Measurements from ENCODE around the gene SEC14L2. TPM values are rescaled to one million over a fixed set of nuclear protein-coding genes. Genes with fewer than 3 reads are reported as not detected.

SEC14L2 gene
- total and polyA plus RNA-seq, 2 of the 4 experiments (the other 2 are of a cell fraction): 38.7 to 54.8 TPM

- Histone ChIP-seq H2BK15ac (ENCODE audit: low read depth, low read length) (no peak within 1 kb of the TSS; the same call in 2 of the 3 replicates), H3K4me1 (ENCODE audit: control insufficient read depth, insufficient read depth, low read length) (peaks cover 12% of the 10 kb centered on the region), H4K91ac (ENCODE audit: insufficient read depth, low read depth, low read length) (peak within 1 kb of the TSS; percentile 82; the same call in 1 of the 2 replicates), H3K27me3 (ENCODE audit: control insufficient read depth, insufficient read depth, low read length) (no peaks in the 10 kb centered on the region), H4K20me1 (ENCODE audit: insufficient read depth, low read length) (peaks cover 39% of the 10 kb centered on the region), H4K5ac (ENCODE audit: low read depth, low read length) (peak within 1 kb of the TSS; percentile 88), H3K9me3 (ENCODE audit: control insufficient read depth, insufficient read depth, low read length) (no peaks in the 10 kb centered on the region), H3K79me1 (ENCODE audit: low read depth in 1 of 2, low read length in 2 of 2) (peaks cover 26 to 46% of the 10 kb centered on the region in 2 experiments), H2AK5ac (ENCODE audit: low read depth, low read length) (peak within 1 kb of the TSS; percentile 79), H3K56ac (ENCODE audit: extremely low read depth, insufficient read depth, low read length) (peak within 1 kb of the TSS; percentile 63), H3K27ac (ENCODE audit: insufficient read depth, low read length) (peak within 1 kb of the TSS; percentile 98), H3K23ac (ENCODE audit: low read depth, low read length) (peak within 1 kb of the TSS; percentile 88), H3K14ac (replicated peaks; ENCODE audit: low read depth, low read length) (peak within 1 kb of the TSS; percentile 84), H3K36me3 (ENCODE audit: control insufficient read depth, insufficient read depth, low read length) (peaks cover 15% of the 10 kb centered on the region), H3K4me2 (ENCODE audit: low read depth, low read length) (peak within 1 kb of the TSS; percentile 100), H4K8ac (ENCODE audit: low read depth in 2 of 2, low read length in 2 of 2) (peak within 1 kb of the TSS; percentile 62 to 97; a peak in 3 of 4 replicates), H2BK120ac (ENCODE audit: low read depth, low read length) (peak within 1 kb of the TSS; percentile 78), H3K9me1 (ENCODE audit: insufficient read depth, low read length) (peaks cover 15% of the 10 kb centered on the region), H2AK9ac (replicated peaks; ENCODE audit: low read depth, low read length, poor library complexity) (peak within 1 kb of the TSS; percentile 97), H3K4me3 (ENCODE audit: insufficient read depth, low read depth, low read length) (peak within 1 kb of the TSS; percentile 98), H3K18ac (ENCODE audit: low read depth, low read length) (peak within 1 kb of the TSS; percentile 73), H2AFZ (replicated peaks; ENCODE audit: low read length, poor library complexity) (peak within 1 kb of the TSS; percentile 99), H3K4ac (ENCODE audit: low read depth, low read length) (peak within 1 kb of the TSS; percentile 95), H3K9ac (ENCODE audit: low read depth, low read length) (peak within 1 kb of the TSS; percentile 95), H2BK5ac (ENCODE audit: low read depth, low read length, poor library complexity, severe bottlenecking) (peak within 1 kb of the TSS; percentile 97), H2BK20ac (ENCODE audit: low read depth, low read length) (no peak within 1 kb of the TSS)
- DNase-seq (peak; percentile 91), ATAC-seq (ENCODE audit: low read depth) (peak; percentile 97)
- intact Hi-C loops (cut with micrococcal nuclease) (loop anchor here (2.0 kb wide), 1 partner anchor 68 kb away; the partner anchor contains the start of gene CASTOR1), in situ Hi-C loops (cut with MboI; ENCODE audit: low sequenced_read_pairs) (no loop called here), dilution Hi-C loops (cut with HindIII; ENCODE audit: low sequenced_read_pairs, unreplicated experiment) (no loop called here)
- BruUV-seq (replicated peaks): no TSS peak
- CTCF ChIA-PET: interaction anchor here (0.6 kb wide), 1 partner anchor 64 kb away, joined by 3 read pairs; no protein-coding TSS in a partner anchor
- POLR2A ChIA-PET (ENCODE audit: unreplicated experiment): interaction anchor here (0.5 to 0.6 kb wide), 5 partner anchors 18 to 1480 kb away, joined by 3 to 11 read pairs (median 3); no protein-coding TSS in a partner anchor
- WGBS, 2 experiments (ENCODE audit: extremely low coverage in 2 of 2, insufficient read length in 1 of 2): 1% methylated on average over 55 of the region's 91 CpGs; no CpG with 5 or more reads in 1 of the 2 experiments
- TF ChIP-seq RAD21 (IDR thresholded peaks at IDR 0.05; ENCODE audit: low read length) (no peak), POLR2A (IDR thresholded peaks at IDR 0.05; ENCODE audit: low read depth, low read length) (peak; percentile 92), ELK1 (IDR thresholded peaks at IDR 0.05; ENCODE audit: borderline replicate concordance, low read depth, low read length) (no peak), FOS (IDR thresholded peaks at IDR 0.05; ENCODE audit: low read depth, low read length) (peak; percentile 5; the same call in 1 of the 2 replicates), CEBPB (IDR thresholded peaks at IDR 0.05; ENCODE audit: low read depth, low read length) (no peak), CHD1 (IDR thresholded peaks at IDR 0.05; ENCODE audit: low read depth, low read length) (no peak; the same call in 1 of the 2 replicates), BHLHE40 (IDR thresholded peaks at IDR 0.05; ENCODE audit: low read depth, low read length) (peak; percentile 64; the same call in 1 of the 2 replicates), USF2 (IDR thresholded peaks at IDR 0.05; ENCODE audit: low read depth, low read length) (no peak), MAZ (IDR thresholded peaks at IDR 0.05; ENCODE audit: borderline replicate concordance, low read depth, low read length) (peak; percentile 97), CTCF (conservative IDR thresholded peaks at IDR 0.05; ENCODE audit: low read depth, low read length) (no peak), RCOR1 (IDR thresholded peaks at IDR 0.05; ENCODE audit: insufficient replicate concordance, low read length) (no peak), NFE2L2 (IDR thresholded peaks at IDR 0.05; ENCODE audit: low read depth, low read length) (peak; percentile 20; the same call in 1 of the 2 replicates), MXI1 (IDR thresholded peaks at IDR 0.05; ENCODE audit: borderline replicate concordance, low read depth, low read length) (peak; percentile 81; the same call in 1 of the 2 replicates)
These were observed 40.2 kb upstream of the SEC14L2 start, which contains the start of the genes CCDC157 and SF3A1 for GRCh38 chr22:30356449-30357235. Gene CCDC157, plus strand, starts transcription at chr22:30357007. Its CDS starts 8,994 bp downstream, at chr22:30366001. Gene SF3A1, minus strand, starts transcription at chr22:30356894. Its CDS starts 102 bp downstream, at chr22:30356792.
